GM23248 (cell line): Measurements from ENCODE around the gene ZNF267.

Experiments
- EZH2 ChIP-seq: fragments of 200-600 bp; sonication (generic); IDR thresholded peaks from 2 replicates; pipeline ENCODE4 v1.6.1; 2018; ENCODE audit warnings: antibody characterized with exemption, mild to moderate bottlenecking; ENCODE audit not compliant: insufficient read depth, poor library complexity, severe bottlenecking
- EZH2phosphoT487 ChIP-seq: fragments of 200-600 bp; sonication (generic); IDR thresholded peaks from 2 replicates; pipeline ENCODE4 v1.6.1; 2018; ENCODE audit warnings: antibody characterized with exemption, moderate library complexity, mild to moderate bottlenecking, low read depth; ENCODE audit not compliant: insufficient read depth

DNA sequence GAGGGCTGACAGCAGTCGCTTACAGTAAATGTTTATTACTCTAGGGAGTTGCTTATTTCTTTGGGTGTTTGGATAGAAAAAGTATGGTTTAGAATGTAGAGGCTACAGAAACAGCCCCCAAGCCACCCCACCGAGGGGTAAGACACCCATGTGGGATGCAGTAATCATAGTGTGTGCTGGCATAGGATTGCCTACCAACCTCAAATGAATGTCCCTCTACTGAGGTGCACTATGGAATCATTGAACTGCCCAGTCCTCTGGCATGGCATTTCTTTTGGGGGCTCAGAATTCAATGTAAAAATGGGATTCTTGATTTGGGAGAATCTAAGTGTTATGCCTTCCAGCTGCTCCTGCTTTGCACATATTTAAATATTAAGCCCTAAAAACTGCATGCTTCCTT, 46.8 kb downstream of the ZNF267 start:
- TF ChIP-seq EZH2phosphoT487, result no peak
- TF ChIP-seq EZH2, result no peak
